Peyer's patch (tissue), 4 donors: ENCODE data around the gene TRHDE. TPM values are rescaled to one million over a fixed set of nuclear protein-coding genes. Genes with fewer than 3 reads are reported as not detected.
"Not testable (repeated sequence)": the region's sequence is repeated elsewhere in the genome, so short reads cannot be mapped to it uniquely, and the experiment has no call there.

Source experiments
- DNase-seq, 3 donors: peaks; one replicate each; pipeline ENCODE4 v3.0.0-alpha.2; 2017 to 2019
- H3K27ac ChIP-seq, 4 donors: fragments of 200-600 bp; sonication (generic); one replicate each; pipeline ENCODE4 v1.5.1; 2016 to 2019
- H3K27me3 ChIP-seq, 2 donors: fragments of 200-600 bp; sonication (generic); one replicate each; pipeline ENCODE4 v1.5.1; 2019
- H3K36me3 ChIP-seq, 3 donors: fragments of 200-600 bp; sonication (generic); one replicate each; pipeline ENCODE4 v1.5.1; 2016 to 2019
- H3K4me1 ChIP-seq, 4 donors: fragments of 200-600 bp; sonication (generic); one replicate each; pipeline ENCODE4 v1.5.1; 2016 to 2019
- H3K4me3 ChIP-seq, 4 donors: fragments of 200-600 bp; sonication (generic); 1 replicate in 3 of 4; 2 replicates in 1 of 4; pipeline ENCODE4 v1.5.1; 2016 to 2019; ENCODE audit warnings: mild to moderate bottlenecking in 1 of 4
- H3K9me3 ChIP-seq, 4 donors: fragments of 200-600 bp; sonication (generic); one replicate each; pipeline ENCODE4 v1.5.1; 2016 to 2019; ENCODE audit warnings: mild to moderate bottlenecking in 1 of 4
- CTCF ChIP-seq, 6 experiments: fragments of 450-650 bp in 4 of 6; fragments of 200-600 bp in 2 of 6; sonication (generic) in 1 of 6; IDR thresholded peaks; one replicate each; pipeline ENCODE4 v1.5.1; 2017 to 2019; ENCODE audit warnings: antibody characterized with exemption in 6 of 6, mild to moderate bottlenecking in 3 of 6, moderate library complexity in 1 of 6
- POLR2A ChIP-seq, 2 donors: fragments of 450-650 bp; IDR thresholded peaks; one replicate each; pipeline ENCODE4 v1.5.1; 2017; ENCODE audit warnings: antibody characterized with exemption in 2 of 2, mild to moderate bottlenecking in 2 of 2, moderate library complexity in 2 of 2
- total RNA-seq, 4 donors: library from RNA; depleted of rRNA; stranded (reverse); fragments of >200 nt; gene quantifications; one replicate each; pipeline ENCODE4 v1.1.0, GENCODE V29; 2016

Gene TRHDE
- total RNA-seq, 4 donors from 2014 or later = 3.3 to 23.8 (median 15.2) TPM

GRCh38 chr12:72511906-72512305 lies 239.7 kb downstream of the TRHDE start:
- Histone ChIP-seq H3K36me3 (no peaks in the 10 kb centered on the region), H3K4me1 (no peaks in the 10 kb centered on the region), H3K27ac (no peak overlapping the region), H3K4me3 (no peak overlapping the region), H3K9me3 (no peaks in the 10 kb centered on the region), H3K27me3 (no peaks in the 10 kb centered on the region)
- no peak for DNase-seq
- TF ChIP-seq POLR2A (IDR thresholded peaks at IDR 0.05) (no peak), CTCF (IDR thresholded peaks at IDR 0.05) (no peak)

- not testable (repeated sequence) for DNase-seq, H3K27me3 ChIP-seq, H3K4me3 ChIP-seq
Observed at GRCh38 chr12:72520044-72520678, 248.0 kb downstream of the TRHDE start.

GRCh38 chr12:72521326-72521725 lies 249.2 kb downstream of the TRHDE start:
- Histone ChIP-seq H3K27me3 (no peaks in the 10 kb centered on the region), H3K27ac (no peak overlapping the region), H3K36me3 (no peaks in the 10 kb centered on the region), H3K4me3 (no peak overlapping the region), H3K9me3 (no peaks in the 10 kb centered on the region), H3K4me1 (no peaks in the 10 kb centered on the region)
- no peak for DNase-seq
- TF ChIP-seq CTCF (IDR thresholded peaks at IDR 0.05) (no peak), POLR2A (IDR thresholded peaks at IDR 0.05) (no peak)

More at GRCh38 chr12:72520044-72520678, 248.0 kb downstream of the TRHDE start:
- not testable (repeated sequence) for H3K36me3 ChIP-seq, H3K9me3 ChIP-seq, H3K27ac ChIP-seq, H3K4me1 ChIP-seq

GRCh38 chr12:72522411-72522810 lies 250.2 kb downstream of the TRHDE start:
- Histone ChIP-seq H3K9me3 (no peaks in the 10 kb centered on the region), H3K27me3 (no peaks in the 10 kb centered on the region), H3K27ac (no peak overlapping the region), H3K4me3 (no peak overlapping the region), H3K36me3 (no peaks in the 10 kb centered on the region), H3K4me1 (no peaks in the 10 kb centered on the region)
- DNase-seq = no peak
- TF ChIP-seq POLR2A (IDR thresholded peaks at IDR 0.05) (no peak), CTCF (IDR thresholded peaks at IDR 0.05) (no peak)

GRCh38 chr12:72523754-72524153 lies 251.6 kb downstream of the TRHDE start:
- Histone ChIP-seq H3K36me3 (no peaks in the 10 kb centered on the region), H3K9me3 (no peaks in the 10 kb centered on the region), H3K27ac (no peak overlapping the region), H3K4me3 (no peak overlapping the region), H3K27me3 (no peaks in the 10 kb centered on the region), H3K4me1 (no peaks in the 10 kb centered on the region)
- TF ChIP-seq POLR2A (IDR thresholded peaks at IDR 0.05) (no peak), CTCF (IDR thresholded peaks at IDR 0.05) (no peak)
- DNase-seq = no peak

- DNase-seq = no peak
- Histone ChIP-seq H3K36me3 (no peaks in the 10 kb centered on the region), H3K4me3 (no peak overlapping the region), H3K27ac (no peak overlapping the region), H3K27me3 (no peaks in the 10 kb centered on the region), H3K9me3 (no peaks in the 10 kb centered on the region), H3K4me1 (no peaks in the 10 kb centered on the region)
- TF ChIP-seq POLR2A (IDR thresholded peaks at IDR 0.05) (no peak), CTCF (IDR thresholded peaks at IDR 0.05) (no peak)
Observed at GRCh38 chr12:72535212-72535990, 263.2 kb downstream of the TRHDE start.
